Stimulated activated CD4-positive, alpha-beta T cell treated with anti-CD3 and anti-CD28 coated beads, Interleukin-12 subunit alpha, Interleukin-12 subunit beta, amount 100 ng/mL, for 24 hours (primary cell): Measurements from ENCODE around the gene NCKAP5L.
A peak's percentile ranks its signal among the peaks of the same experiment; 100 is the strongest.
"Not testable (repeated sequence)": the region's sequence is repeated elsewhere in the genome, so short reads cannot be mapped to it uniquely, and the experiment has no call there.

Experiments used
- DNase-seq, 2 experiments: peaks; one replicate each; pipeline ENCODE4 v3.0.0-alpha.2; 2020; ENCODE audit warnings: low read depth in 2 of 2

The NCKAP5L gene

GRCh38 chr12:49828133-49829091, at the start of gene NCKAP5L:
Gene NCKAP5L (minus strand): TSS chr12:49828413. CDS start chr12:49804044, 24,369 bp downstream.
- DNase-seq, result peak; percentile 88 to 94

- DNase-seq, result no peak
Observed at GRCh38 chr12:49877066-49877465, 48.9 kb upstream of the NCKAP5L start.

GRCh38 chr12:49876070-49876469, 47.9 kb upstream of the NCKAP5L start:
- DNase-seq, result no peak

GRCh38 chr12:49875115-49875720, 47.0 kb upstream of the NCKAP5L start:
- DNase-seq, result no peak

GRCh38 chr12:49874142-49874897, 46.1 kb upstream of the NCKAP5L start:
- no peak for DNase-seq

- DNase-seq, result no peak
Observed at GRCh38 chr12:49873361-49873934, 45.2 kb upstream of the NCKAP5L start.

GRCh38 chr12:49872781-49873181, 44.6 kb upstream of the NCKAP5L start:
- no peak for DNase-seq

GRCh38 chr12:49872381-49872780, 44.2 kb upstream of the NCKAP5L start:
- no peak for DNase-seq

GRCh38 chr12:49871811-49872251, 43.6 kb upstream of the NCKAP5L start:
- DNase-seq, result not testable (repeated sequence)

- DNase-seq, result no peak
Observed at GRCh38 chr12:49871263-49871561, 43.0 kb upstream of the NCKAP5L start.

- no peak for DNase-seq
Observed at GRCh38 chr12:49870501-49871262, 42.5 kb upstream of the NCKAP5L start.

- no peak for DNase-seq
Observed at GRCh38 chr12:49869816-49870500, 41.7 kb upstream of the NCKAP5L start.

- DNase-seq, result no peak
Observed at GRCh38 chr12:49868952-49869815, 41.0 kb upstream of the NCKAP5L start.

GRCh38 chr12:49868449-49868848, 40.2 kb upstream of the NCKAP5L start:
- no peak for DNase-seq

GRCh38 chr12:49867570-49868341, 39.5 kb upstream of the NCKAP5L start:
- no peak for DNase-seq

GRCh38 chr12:49866859-49867569, 38.8 kb upstream of the NCKAP5L start:
- peak; percentile 56 to 70 for DNase-seq

- DNase-seq, result no peak
Observed at GRCh38 chr12:49865782-49866135, 37.5 kb upstream of the NCKAP5L start.

GRCh38 chr12:49865109-49865781, 37.0 kb upstream of the NCKAP5L start:
- DNase-seq, result no peak
